Neural progenitor cell (in vitro differentiated cells): ENCODE measurements around the gene SDCCAG8. TPM values are rescaled to one million over a fixed set of nuclear protein-coding genes. Genes with fewer than 3 reads are reported as not detected.

Experiments
- DNase-seq: peaks from one replicate; pipeline ENCODE4 v3.0.0-alpha.2; 2016; ENCODE audit warnings: low spot score
- H2AFZ ChIP-seq: fragments of 200-600 bp; sonication (generic); replicated peaks from 2 replicates; pipeline ENCODE4 v1.6.1; 2016; ENCODE audit warnings: antibody characterized with exemption
- H3F3A ChIP-seq: fragments of 200-600 bp; sonication (generic); 2 replicates; pipeline ENCODE4 v1.6.1; 2016; ENCODE audit warnings: antibody characterized with exemption, low read depth
- H3K27ac ChIP-seq: fragments of 200-600 bp; sonication (generic); 2 replicates; pipeline ENCODE4 v1.5.1; 2016; ENCODE audit warnings: mild to moderate bottlenecking
- H3K27me3 ChIP-seq: fragments of 200-600 bp; sonication (generic); 2 replicates; pipeline ENCODE4 v1.6.1; 2016; ENCODE audit warnings: mild to moderate bottlenecking, moderate library complexity
- H3K36me3 ChIP-seq: fragments of 200-600 bp; sonication (generic); 2 replicates; pipeline ENCODE4 v1.5.1; 2016
- H3K4me1 ChIP-seq: fragments of 200-600 bp; sonication (generic); 2 replicates; pipeline ENCODE4 v1.6.1; 2016; ENCODE audit warnings: mixed run types
- H3K4me2 ChIP-seq: fragments of 200-600 bp; sonication (generic); 2 replicates; pipeline ENCODE4 v1.6.1; 2016
- H3K4me3 ChIP-seq: fragments of 200-600 bp; sonication (generic); 2 replicates; pipeline ENCODE4 v1.5.1; 2016
- H3K79me2 ChIP-seq: fragments of 200-600 bp; sonication (generic); 2 replicates; pipeline ENCODE4 v1.6.1; 2016; ENCODE audit warnings: low read depth
- H3K9ac ChIP-seq: fragments of 200-600 bp; sonication (generic); 2 replicates; pipeline ENCODE4 v1.6.1; 2016
- H3K9me3 ChIP-seq: fragments of 200-600 bp; sonication (generic); 2 replicates; pipeline ENCODE4 v1.5.1; 2016; ENCODE audit warnings: low read depth
- H4K20me1 ChIP-seq: fragments of 200-600 bp; sonication (generic); 2 replicates; pipeline ENCODE4 v1.6.1; 2016; ENCODE audit warnings: low read depth
- H3K27ac Mint-ChIP-seq: 3 replicates; pipeline ENCODE4 v1.8.0; 2021; ENCODE audit warnings: mixed read lengths
- H3K27me3 Mint-ChIP-seq: 2 replicates; pipeline ENCODE4 v1.8.0; 2022; ENCODE audit warnings: low read depth, mild to moderate bottlenecking, inconsistent platforms, moderate library complexity, mixed read lengths; ENCODE audit not compliant: insufficient read depth
- H3K36me3 Mint-ChIP-seq: 3 replicates; pipeline ENCODE4 v1.8.0; 2021; ENCODE audit warnings: mixed read lengths
- H3K4me1 Mint-ChIP-seq: 3 replicates; pipeline ENCODE4 v1.8.0; 2021; ENCODE audit warnings: mixed read lengths
- H3K4me3 Mint-ChIP-seq: 3 replicates; pipeline ENCODE4 v1.8.0; 2021; ENCODE audit warnings: mild to moderate bottlenecking, moderate library complexity, mixed read lengths
- H3K9me3 Mint-ChIP-seq: 3 replicates; pipeline ENCODE4 v1.8.0; 2020; ENCODE audit warnings: mixed read lengths
- CTCF ChIP-seq: fragments of 200-600 bp; sonication (generic); IDR thresholded peaks from 2 replicates; pipeline ENCODE4 v1.5.1; 2017; ENCODE audit warnings: antibody characterized with exemption, mild to moderate bottlenecking
- EZH2 ChIP-seq: fragments of 200-600 bp; sonication (generic); IDR thresholded peaks from 2 replicates; pipeline ENCODE4 v1.6.1; 2017; ENCODE audit warnings: antibody characterized with exemption, mild to moderate bottlenecking, moderate library complexity
- EZH2phosphoT487 ChIP-seq: fragments of 200-600 bp; sonication (generic); IDR thresholded peaks from 2 replicates; pipeline ENCODE4 v1.6.1; 2017; ENCODE audit warnings: antibody characterized with exemption
- total RNA-seq: library from RNA; depleted of rRNA; stranded (reverse); fragments of >200 nt; gene quantifications from 2 replicates; pipeline ENCODE4 v1.2.3, GENCODE V29; 2015; ENCODE audit warnings: low replicate concordance

The SDCCAG8 gene
- total RNA-seq, 1 donor from 2014 or later: 30.3 TPM

GRCh38 chr1:243246916-243247315 lies 8.9 kb upstream of the SDCCAG8 start:
- Mint-ChIP-seq H3K27me3 (peaks cover 7% of the 10 kb centered on the region), H3K27ac (no peak overlapping the region), H3K4me1 (no peaks in the 10 kb centered on the region), H3K36me3 (peaks cover 79% of the 10 kb centered on the region), H3K4me3 (no peak overlapping the region), H3K9me3 (peaks cover 77% of the 10 kb centered on the region)
- no peak overlapping the region for H2AFZ ChIP-seq
- no peak overlapping the region for H3K27ac ChIP-seq
- H3F3A ChIP-seq: no peaks in the 10 kb centered on the region
- no peak overlapping the region for H3K4me2 ChIP-seq
- peaks cover 43% of the 10 kb centered on the region for H4K20me1 ChIP-seq
- H3K27me3 ChIP-seq: no peaks in the 10 kb centered on the region
- TF ChIP-seq EZH2phosphoT487 (no peak), CTCF (no peak), EZH2 (no peak)
- no peak overlapping the region for H3K4me3 ChIP-seq
- H3K4me1 ChIP-seq: peaks cover 3% of the 10 kb centered on the region
- no peaks in the 10 kb centered on the region for H3K9me3 ChIP-seq
- no peak overlapping the region for H3K9ac ChIP-seq
- H3K36me3 ChIP-seq: no peaks in the 10 kb centered on the region
- DNase-seq: no peak
- peaks cover 100% of the 10 kb centered on the region for H3K79me2 ChIP-seq

- no peak overlapping the region for H3K4me2 ChIP-seq
- H3K4me1 Mint-ChIP-seq: no peaks in the 10 kb centered on the region
- no peak for DNase-seq
- peaks cover 74% of the 10 kb centered on the region for H3K36me3 Mint-ChIP-seq
- no peak for TF ChIP-seq CTCF
- peaks cover 53% of the 10 kb centered on the region for H4K20me1 ChIP-seq
- peaks cover 4% of the 10 kb centered on the region for H3K27me3 Mint-ChIP-seq
- no peaks in the 10 kb centered on the region for H3K9me3 ChIP-seq
- peaks cover 13% of the 10 kb centered on the region for H3K4me1 ChIP-seq
- no peak overlapping the region for H3K27ac Mint-ChIP-seq
- H3K27ac ChIP-seq: no peak overlapping the region
- H3K4me3 ChIP-seq: no peak overlapping the region
- no peaks in the 10 kb centered on the region for H3K27me3 ChIP-seq
- no peaks in the 10 kb centered on the region for H3K36me3 ChIP-seq
- H3K9ac ChIP-seq: no peak overlapping the region
- H3K79me2 ChIP-seq: peaks cover 100% of the 10 kb centered on the region
- no peaks in the 10 kb centered on the region for H3F3A ChIP-seq
- H2AFZ ChIP-seq: no peak overlapping the region
- no peak overlapping the region for H3K4me3 Mint-ChIP-seq
- H3K9me3 Mint-ChIP-seq: peaks cover 71% of the 10 kb centered on the region
Measured at GRCh38 chr1:243247901-243248300, 7.9 kb upstream of the SDCCAG8 start.

DNA sequence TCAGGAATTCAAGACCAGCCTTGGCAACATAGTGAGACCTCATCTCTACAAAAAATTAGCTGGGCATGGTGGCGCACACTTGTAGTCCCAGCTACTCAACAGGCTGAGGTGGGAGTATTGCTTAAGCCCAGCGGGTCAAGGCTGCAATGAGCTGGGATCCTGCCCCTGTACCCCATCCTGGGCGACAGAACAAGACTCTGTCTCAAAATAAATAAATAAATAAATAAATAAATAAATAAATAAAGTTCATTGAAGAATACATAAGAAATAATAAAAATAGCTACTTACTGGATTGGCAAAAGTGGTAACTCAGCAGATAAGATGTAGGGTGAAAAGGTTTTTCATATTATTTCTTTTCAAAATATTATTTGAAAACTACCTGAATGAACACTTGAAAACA lies 6.6 kb upstream of the SDCCAG8 start:
- H2AFZ ChIP-seq: no peak overlapping the region
- no peaks in the 10 kb centered on the region for H3K27me3 ChIP-seq
- no peak overlapping the region for H3K9ac ChIP-seq
- TF ChIP-seq CTCF (no peak), EZH2phosphoT487 (no peak)
- Mint-ChIP-seq H3K4me3 (no peak overlapping the region), H3K36me3 (peaks cover 63% of the 10 kb centered on the region), H3K27ac (no peak overlapping the region), H3K4me1 (peaks cover 6% of the 10 kb centered on the region), H3K9me3 (peaks cover 60% of the 10 kb centered on the region), H3K27me3 (peaks cover 4% of the 10 kb centered on the region)
- H4K20me1 ChIP-seq: peaks cover 66% of the 10 kb centered on the region
- no peaks in the 10 kb centered on the region for H3K9me3 ChIP-seq
- no peak overlapping the region for H3K4me2 ChIP-seq
- no peak overlapping the region for H3K4me3 ChIP-seq
- H3K36me3 ChIP-seq: no peaks in the 10 kb centered on the region
- peaks cover 6% of the 10 kb centered on the region for H3F3A ChIP-seq
- DNase-seq: no peak
- peaks cover 100% of the 10 kb centered on the region for H3K79me2 ChIP-seq
- peaks cover 19% of the 10 kb centered on the region for H3K4me1 ChIP-seq
- H3K27ac ChIP-seq: no peak overlapping the region

DNA sequence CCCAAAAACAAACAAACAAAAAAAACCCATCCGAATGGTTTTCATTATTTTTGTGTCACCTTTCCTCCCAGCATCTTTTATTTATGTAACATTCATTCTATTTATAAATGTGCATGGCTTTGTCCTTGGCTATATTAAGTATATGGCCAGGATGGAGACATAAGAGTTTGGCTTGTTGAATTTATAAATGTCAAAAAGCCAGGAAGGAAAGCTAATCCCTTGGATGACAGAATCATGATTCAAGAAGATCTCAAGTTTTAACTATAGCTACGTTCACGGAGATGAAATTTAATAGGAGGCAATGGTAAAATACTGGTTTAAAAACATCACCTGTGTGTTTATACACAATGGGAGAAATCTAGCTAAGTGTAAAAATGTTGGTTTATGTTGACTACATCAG lies 5.7 kb upstream of the SDCCAG8 start:
- no peaks in the 10 kb centered on the region for H3K36me3 ChIP-seq
- Mint-ChIP-seq H3K27me3 (peaks cover 7% of the 10 kb centered on the region), H3K36me3 (peaks cover 56% of the 10 kb centered on the region), H3K4me3 (no peak overlapping the region), H3K27ac (no peak overlapping the region), H3K9me3 (peaks cover 53% of the 10 kb centered on the region), H3K4me1 (peaks cover 6% of the 10 kb centered on the region)
- H3K4me2 ChIP-seq: no peak overlapping the region
- H2AFZ ChIP-seq: no peak overlapping the region
- H4K20me1 ChIP-seq: peaks cover 66% of the 10 kb centered on the region
- no peak overlapping the region for H3K9ac ChIP-seq
- no peaks in the 10 kb centered on the region for H3K27me3 ChIP-seq
- H3K27ac ChIP-seq: no peak overlapping the region
- TF ChIP-seq EZH2 (no peak), EZH2phosphoT487 (no peak), CTCF (no peak)
- H3K79me2 ChIP-seq: peaks cover 95% of the 10 kb centered on the region
- no peak for DNase-seq
- no peaks in the 10 kb centered on the region for H3K9me3 ChIP-seq
- H3F3A ChIP-seq: peaks cover 15% of the 10 kb centered on the region
- no peak overlapping the region for H3K4me3 ChIP-seq
- H3K4me1 ChIP-seq: peaks cover 19% of the 10 kb centered on the region
